K562 (cell line): Measurements from ENCODE around the gene CAMK1D. TPM values are rescaled to one million over a fixed set of nuclear protein-coding genes. Genes with fewer than 3 reads are reported as not detected.

Experiments used
- BCL6 ChIP-seq: fragments of 250-450 bp; sonication (Bioruptor Pico); IDR thresholded peaks from 2 replicates; pipeline ENCODE4 v1.4.0; 2020
- CBX8 ChIP-seq: fragments of 200-600 bp; sonication (generic); IDR thresholded peaks from 2 replicates; pipeline ENCODE4 v1.6.1; 2012; ENCODE audit warnings: borderline replicate concordance, mixed run types, low read depth, mild to moderate bottlenecking, moderate library complexity, mixed read lengths, low read length, control low read depth, inconsistent platforms; ENCODE audit not compliant: poor library complexity, severe bottlenecking; ENCODE audit errors: extremely low read depth
- CEBPG ChIP-seq, 3 experiments: fragments of 200-800 bp in 1 of 3; sonication (Bioruptor generic) in 1 of 3; sonication (generic) in 1 of 3; formaldehyde crosslinking in 1 of 3; IDR thresholded peaks in 2 of 3; conservative IDR thresholded peaks in 1 of 3; 2 replicates each; pipeline versions ENCODE4 v1.6.1 to v1.8.0; 2016 to 2022; ENCODE audit warnings: missing compliant biosample characterization in 2 of 3, missing genetic modification characterization in 2 of 3, mild to moderate bottlenecking in 1 of 3, missing genetic modification reagents in 1 of 3
- CXXC5 ChIP-seq: fragments of 250-450 bp; sonication (Bioruptor Pico); IDR thresholded peaks from 2 replicates; pipeline ENCODE4 v1.8.0; 2022; ENCODE audit warnings: inconsistent platforms, mild to moderate bottlenecking, moderate library complexity
- FUS ChIP-seq: fragments of 200-400 bp; formaldehyde crosslinking; optimal IDR thresholded peaks from 2 replicates; pipeline ENCODE3; 2017; ENCODE audit warnings: low read depth, low read length
- HDAC2 ChIP-seq: fragments of 450-650 bp; IDR thresholded peaks from 2 replicates; pipeline ENCODE4 v1.6.1; 2016; ENCODE audit warnings: mild to moderate bottlenecking
- HDAC6 ChIP-seq: IDR thresholded peaks from 2 replicates; pipeline ENCODE4 v1.6.1; 2012; ENCODE audit warnings: low read depth, mild to moderate bottlenecking, control low read depth, inconsistent platforms, low read length, moderate library complexity
- KLF13 ChIP-seq: fragments of 450-650 bp; IDR thresholded peaks from 2 replicates; pipeline ENCODE4 v1.6.1; 2016; ENCODE audit warnings: missing genetic modification characterization, low read depth, mild to moderate bottlenecking, missing compliant biosample characterization, moderate library complexity, borderline replicate concordance
- MEF2A ChIP-seq: IDR thresholded peaks from 2 replicates; pipeline ENCODE4 v1.6.1; 2011; ENCODE audit warnings: low read depth, mild to moderate bottlenecking, low read length, moderate library complexity; ENCODE audit not compliant: control insufficient read depth
- POLR2G ChIP-seq: fragments of 200-400 bp; formaldehyde crosslinking; IDR thresholded peaks from 2 replicates; pipeline ENCODE4 v1.6.1; 2017; ENCODE audit warnings: low read depth, mild to moderate bottlenecking, antibody characterized with exemption, low read length, moderate library complexity
- SAFB2 ChIP-seq: fragments of 200-400 bp; formaldehyde crosslinking; IDR thresholded peaks from 2 replicates; pipeline ENCODE4 v1.6.1; 2018; ENCODE audit warnings: borderline replicate concordance, low read length, low read depth, moderate library complexity; ENCODE audit not compliant: severe bottlenecking
- SMAD2 ChIP-seq: fragments of 150-350 bp; IDR thresholded peaks from 2 replicates; pipeline ENCODE4 v1.6.1; 2014; ENCODE audit warnings: low read depth, mild to moderate bottlenecking, low read length
- SMARCA5 ChIP-seq: fragments of 450-650 bp; IDR thresholded peaks from 2 replicates; pipeline ENCODE4 v1.6.1; 2016
- TRIM24 ChIP-seq, 2 experiments: fragments of 450-650 bp; IDR thresholded peaks; 2 replicates each; pipeline ENCODE4 v1.6.1; 2016
- ZKSCAN3 ChIP-seq: fragments of 250-450 bp; sonication (Bioruptor Pico); IDR thresholded peaks from 2 replicates; pipeline ENCODE4 v1.4.0; 2020
- ZNF24 ChIP-seq: fragments of 450-650 bp; IDR thresholded peaks from 2 replicates; pipeline ENCODE4 v1.6.1; 2016
- polyA plus RNA-seq, 8 experiments: library from polyadenylated mRNA; depleted of rRNA in 4 of 8; stranded (reverse) in 5 of 8; unstranded in 3 of 8; fragments of >200 nt; fragmentation: Nextera tagmentation in 2 of 8; fragmentation: Illumina TruSeq in 1 of 8; extraction: Ambion mirVana in 2 of 8; extraction: Trizol in 1 of 8; gene quantifications; 2 replicates each; pipeline versions ENCODE4 v1.2.1 to v1.2.3, GENCODE V29; 2011 to 2014; ENCODE audit warnings: inconsistent platforms in 1 of 8, missing spikeins in 1 of 8
- total RNA-seq, 7 experiments: library from RNA; depleted of rRNA in 6 of 7; stranded (reverse); fragments of >200 nt in 6 of 7; fragmentation: Illumina TruSeq in 2 of 7; extraction: Trizol in 2 of 7; gene quantifications; 2 replicates each; pipeline versions ENCODE4 v1.2.1 to v1.2.3, GENCODE V29; 2011 to 2021; ENCODE audit warnings: low replicate concordance in 1 of 7
- TF ChIP-seq, protein P1 (sequence below): fragments of 450-650 bp; IDR thresholded peaks from 2 replicates; pipeline ENCODE4 v1.6.1; 2016; ENCODE audit warnings: mild to moderate bottlenecking, moderate library complexity

CAMK1D gene
- total and polyA plus RNA-seq, 9 of the 15 experiments (the other 6 are each of a cell fraction or from before 2014, with no cell fraction given): 0.12 to 0.24 (median 0.20) TPM; not detected in 5

GRCh38 chr10:12710594-12711349 lies 361.4 kb downstream of the CAMK1D start (continued):
- TF ChIP-seq, protein P1, sequence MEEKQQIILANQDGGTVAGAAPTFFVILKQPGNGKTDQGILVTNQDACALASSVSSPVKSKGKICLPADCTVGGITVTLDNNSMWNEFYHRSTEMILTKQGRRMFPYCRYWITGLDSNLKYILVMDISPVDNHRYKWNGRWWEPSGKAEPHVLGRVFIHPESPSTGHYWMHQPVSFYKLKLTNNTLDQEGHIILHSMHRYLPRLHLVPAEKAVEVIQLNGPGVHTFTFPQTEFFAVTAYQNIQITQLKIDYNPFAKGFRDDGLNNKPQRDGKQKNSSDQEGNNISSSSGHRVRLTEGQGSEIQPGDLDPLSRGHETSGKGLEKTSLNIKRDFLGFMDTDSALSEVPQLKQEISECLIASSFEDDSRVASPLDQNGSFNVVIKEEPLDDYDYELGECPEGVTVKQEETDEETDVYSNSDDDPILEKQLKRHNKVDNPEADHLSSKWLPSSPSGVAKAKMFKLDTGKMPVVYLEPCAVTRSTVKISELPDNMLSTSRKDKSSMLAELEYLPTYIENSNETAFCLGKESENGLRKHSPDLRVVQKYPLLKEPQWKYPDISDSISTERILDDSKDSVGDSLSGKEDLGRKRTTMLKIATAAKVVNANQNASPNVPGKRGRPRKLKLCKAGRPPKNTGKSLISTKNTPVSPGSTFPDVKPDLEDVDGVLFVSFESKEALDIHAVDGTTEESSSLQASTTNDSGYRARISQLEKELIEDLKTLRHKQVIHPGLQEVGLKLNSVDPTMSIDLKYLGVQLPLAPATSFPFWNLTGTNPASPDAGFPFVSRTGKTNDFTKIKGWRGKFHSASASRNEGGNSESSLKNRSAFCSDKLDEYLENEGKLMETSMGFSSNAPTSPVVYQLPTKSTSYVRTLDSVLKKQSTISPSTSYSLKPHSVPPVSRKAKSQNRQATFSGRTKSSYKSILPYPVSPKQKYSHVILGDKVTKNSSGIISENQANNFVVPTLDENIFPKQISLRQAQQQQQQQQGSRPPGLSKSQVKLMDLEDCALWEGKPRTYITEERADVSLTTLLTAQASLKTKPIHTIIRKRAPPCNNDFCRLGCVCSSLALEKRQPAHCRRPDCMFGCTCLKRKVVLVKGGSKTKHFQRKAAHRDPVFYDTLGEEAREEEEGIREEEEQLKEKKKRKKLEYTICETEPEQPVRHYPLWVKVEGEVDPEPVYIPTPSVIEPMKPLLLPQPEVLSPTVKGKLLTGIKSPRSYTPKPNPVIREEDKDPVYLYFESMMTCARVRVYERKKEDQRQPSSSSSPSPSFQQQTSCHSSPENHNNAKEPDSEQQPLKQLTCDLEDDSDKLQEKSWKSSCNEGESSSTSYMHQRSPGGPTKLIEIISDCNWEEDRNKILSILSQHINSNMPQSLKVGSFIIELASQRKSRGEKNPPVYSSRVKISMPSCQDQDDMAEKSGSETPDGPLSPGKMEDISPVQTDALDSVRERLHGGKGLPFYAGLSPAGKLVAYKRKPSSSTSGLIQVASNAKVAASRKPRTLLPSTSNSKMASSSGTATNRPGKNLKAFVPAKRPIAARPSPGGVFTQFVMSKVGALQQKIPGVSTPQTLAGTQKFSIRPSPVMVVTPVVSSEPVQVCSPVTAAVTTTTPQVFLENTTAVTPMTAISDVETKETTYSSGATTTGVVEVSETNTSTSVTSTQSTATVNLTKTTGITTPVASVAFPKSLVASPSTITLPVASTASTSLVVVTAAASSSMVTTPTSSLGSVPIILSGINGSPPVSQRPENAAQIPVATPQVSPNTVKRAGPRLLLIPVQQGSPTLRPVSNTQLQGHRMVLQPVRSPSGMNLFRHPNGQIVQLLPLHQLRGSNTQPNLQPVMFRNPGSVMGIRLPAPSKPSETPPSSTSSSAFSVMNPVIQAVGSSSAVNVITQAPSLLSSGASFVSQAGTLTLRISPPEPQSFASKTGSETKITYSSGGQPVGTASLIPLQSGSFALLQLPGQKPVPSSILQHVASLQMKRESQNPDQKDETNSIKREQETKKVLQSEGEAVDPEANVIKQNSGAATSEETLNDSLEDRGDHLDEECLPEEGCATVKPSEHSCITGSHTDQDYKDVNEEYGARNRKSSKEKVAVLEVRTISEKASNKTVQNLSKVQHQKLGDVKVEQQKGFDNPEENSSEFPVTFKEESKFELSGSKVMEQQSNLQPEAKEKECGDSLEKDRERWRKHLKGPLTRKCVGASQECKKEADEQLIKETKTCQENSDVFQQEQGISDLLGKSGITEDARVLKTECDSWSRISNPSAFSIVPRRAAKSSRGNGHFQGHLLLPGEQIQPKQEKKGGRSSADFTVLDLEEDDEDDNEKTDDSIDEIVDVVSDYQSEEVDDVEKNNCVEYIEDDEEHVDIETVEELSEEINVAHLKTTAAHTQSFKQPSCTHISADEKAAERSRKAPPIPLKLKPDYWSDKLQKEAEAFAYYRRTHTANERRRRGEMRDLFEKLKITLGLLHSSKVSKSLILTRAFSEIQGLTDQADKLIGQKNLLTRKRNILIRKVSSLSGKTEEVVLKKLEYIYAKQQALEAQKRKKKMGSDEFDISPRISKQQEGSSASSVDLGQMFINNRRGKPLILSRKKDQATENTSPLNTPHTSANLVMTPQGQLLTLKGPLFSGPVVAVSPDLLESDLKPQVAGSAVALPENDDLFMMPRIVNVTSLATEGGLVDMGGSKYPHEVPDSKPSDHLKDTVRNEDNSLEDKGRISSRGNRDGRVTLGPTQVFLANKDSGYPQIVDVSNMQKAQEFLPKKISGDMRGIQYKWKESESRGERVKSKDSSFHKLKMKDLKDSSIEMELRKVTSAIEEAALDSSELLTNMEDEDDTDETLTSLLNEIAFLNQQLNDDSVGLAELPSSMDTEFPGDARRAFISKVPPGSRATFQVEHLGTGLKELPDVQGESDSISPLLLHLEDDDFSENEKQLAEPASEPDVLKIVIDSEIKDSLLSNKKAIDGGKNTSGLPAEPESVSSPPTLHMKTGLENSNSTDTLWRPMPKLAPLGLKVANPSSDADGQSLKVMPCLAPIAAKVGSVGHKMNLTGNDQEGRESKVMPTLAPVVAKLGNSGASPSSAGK: no peak
- TF ChIP-seq SMARCA5: no peak
- no peak for TF ChIP-seq BCL6 (CRISPR knock-in tag)
- TF ChIP-seq ZNF24: no peak
- TF ChIP-seq HDAC2: no peak; the same call in 1 of the 2 replicates
- TF ChIP-seq CBX8: no peak
- peak; percentile 70 for TF ChIP-seq CEBPG (CRISPR knock-in tag; IDR thresholded peaks at IDR 0.05)
- peak; percentile 89 to 98 for TF ChIP-seq CEBPG (tag; conservative IDR thresholded peaks at IDR 0.05 in 1 of 2, IDR thresholded peaks at IDR 0.05 in 1 of 2)
- TF ChIP-seq KLF13 (tag): no peak
- TF ChIP-seq SAFB2: no peak
- TF ChIP-seq SMAD2: no peak
- no peak for TF ChIP-seq POLR2G
- TF ChIP-seq CXXC5 (CRISPR knock-in tag): 0 out of 2 replicates have a peak, but pooled peaks have one; percentile 24
- no peak for TF ChIP-seq FUS
- no peak for TF ChIP-seq ZKSCAN3
- peak; percentile 78 to 89; a peak in 2 of 4 replicates for TF ChIP-seq TRIM24 (IDR thresholded peaks at IDR 0.05)
- no peak for TF ChIP-seq MEF2A
- TF ChIP-seq HDAC6: no peak
